GM18519 (cell line): ENCODE results near the gene OTOP2.
"Not testable (repeated sequence)": the region's sequence is repeated elsewhere in the genome, so short reads cannot be mapped to it uniquely, and the experiment has no call there.

Experiments used
- ATAC-seq: cut with Tn5 transposase; IDR thresholded peaks from one replicate; pipeline ENCODE4 v1.9.1; 2021; ENCODE audit warnings: mild to moderate bottlenecking, moderate library complexity; ENCODE audit not compliant: unreplicated experiment, low FRiP score

The OTOP2 gene

DNA sequence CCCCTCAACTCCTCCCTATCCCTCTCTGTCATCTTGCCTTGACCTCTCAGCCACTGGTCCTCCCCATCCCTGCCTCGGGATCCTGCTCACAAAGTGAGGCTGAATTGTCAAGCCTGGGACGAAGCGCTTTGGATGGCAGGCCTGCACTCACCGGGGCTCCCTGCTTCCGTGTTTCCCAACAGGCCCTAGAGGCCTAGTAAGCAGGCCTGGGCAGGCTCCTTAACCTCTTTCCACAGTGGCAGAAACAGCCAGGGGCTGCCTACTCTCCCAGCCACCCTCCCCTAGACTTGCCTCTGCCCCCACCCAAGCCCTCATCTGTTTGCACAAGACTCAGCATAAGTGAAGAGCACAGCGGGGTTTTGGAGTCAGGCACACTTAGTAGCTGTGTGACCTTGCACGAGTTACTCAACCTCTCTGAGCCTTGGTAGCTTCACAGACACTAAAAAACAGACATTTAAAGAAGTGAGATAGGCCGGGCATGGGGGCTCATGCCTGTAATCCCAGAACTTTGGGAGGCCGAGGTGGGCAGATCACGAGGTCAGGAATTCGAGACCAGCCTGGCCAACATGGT, 25.6 kb upstream of the OTOP2 start:
- ATAC-seq: no peak

- ATAC-seq: no peak
Measured at GRCh38 chr17:74900208-74900607, 23.9 kb upstream of the OTOP2 start.

- ATAC-seq: no peak
Measured at GRCh38 chr17:74901353-74902135, 22.5 kb upstream of the OTOP2 start.

GRCh38 chr17:74903034-74903433, 21.0 kb upstream of the OTOP2 start:
- no peak for ATAC-seq

- no peak for ATAC-seq
Measured at GRCh38 chr17:74903671-74904070, 20.4 kb upstream of the OTOP2 start.

DNA sequence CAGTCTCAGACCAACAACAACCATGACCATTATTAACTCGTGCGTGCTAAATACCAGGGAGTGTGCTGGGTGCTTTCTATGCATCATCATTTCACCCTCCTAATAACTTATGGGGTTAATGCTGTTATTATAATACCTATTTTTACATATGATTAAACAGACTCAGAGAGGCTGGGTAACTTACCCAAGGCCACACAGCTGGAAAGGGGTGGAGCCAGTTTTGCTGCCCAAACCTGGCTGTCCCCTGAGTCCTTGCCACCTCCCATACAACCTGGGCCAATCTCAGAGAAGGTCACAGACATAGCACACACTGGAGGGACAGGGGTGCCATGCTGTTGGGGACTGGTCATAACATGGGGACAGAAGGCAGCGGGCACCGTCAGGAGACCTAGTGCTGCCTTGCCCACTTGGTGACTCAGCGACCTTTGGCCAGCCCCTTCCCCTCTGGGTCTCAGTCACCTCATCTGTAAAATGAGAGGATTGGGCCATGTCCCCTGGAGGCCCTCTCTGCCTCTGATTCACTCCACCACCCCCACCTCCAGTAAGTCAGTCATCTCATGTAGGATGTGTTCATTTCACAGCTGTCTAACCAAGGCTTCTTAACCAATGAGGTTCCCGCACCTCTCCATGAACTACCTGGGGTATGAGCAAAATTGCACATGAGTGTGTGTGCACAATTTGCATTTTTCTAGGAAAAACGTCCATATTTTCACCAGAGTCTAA, 19.2 kb upstream of the OTOP2 start:
- no peak for ATAC-seq

DNA sequence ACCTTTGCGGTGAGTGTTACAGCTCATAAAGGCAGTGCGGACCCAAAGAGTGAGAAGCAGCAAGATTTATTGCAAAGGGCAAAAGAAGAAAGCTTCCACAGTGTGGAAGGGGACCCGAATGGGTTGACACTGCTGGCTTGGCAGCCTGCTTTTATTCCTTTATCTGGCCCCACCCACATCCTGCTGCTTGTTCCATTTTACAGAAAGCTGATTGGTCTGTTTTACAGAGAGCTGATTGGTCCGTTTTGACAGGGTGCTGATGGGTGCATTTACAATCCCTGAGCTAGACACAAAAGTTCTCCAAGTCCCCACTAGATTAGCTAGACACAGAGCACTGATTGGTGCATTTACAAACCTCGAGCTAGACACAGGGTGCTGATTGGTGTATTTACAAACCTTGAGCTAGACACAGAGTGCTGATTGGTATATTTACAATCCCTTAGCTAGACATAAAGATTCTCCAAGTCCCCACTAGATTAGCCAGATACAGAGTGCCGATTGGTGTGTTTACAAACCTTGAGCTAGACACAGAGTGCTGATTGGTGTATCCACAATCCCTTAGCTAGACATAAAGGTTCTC, 17.8 kb upstream of the OTOP2 start:
- ATAC-seq: not testable (repeated sequence)

DNA sequence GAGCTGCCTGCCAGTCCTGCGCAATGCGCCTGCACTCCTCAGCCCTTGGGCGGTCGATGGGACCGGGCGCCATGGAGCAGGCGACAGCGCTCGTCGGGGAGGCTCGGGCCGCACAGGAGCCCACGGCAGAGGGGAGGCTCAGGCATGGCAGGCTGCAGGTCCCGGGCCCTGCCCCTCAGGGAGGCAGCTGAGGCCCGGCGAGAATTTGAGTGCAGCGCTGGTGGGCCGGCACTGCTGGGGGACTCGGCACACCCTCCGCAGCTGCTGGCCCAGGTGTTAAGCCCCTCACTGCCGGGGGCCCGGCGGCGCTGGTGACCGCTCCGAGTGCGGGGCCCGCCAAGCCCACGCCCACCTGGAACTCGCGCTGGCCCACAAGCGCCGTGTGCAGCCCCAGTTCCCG, 17.1 kb upstream of the OTOP2 start:
- no peak for ATAC-seq

- ATAC-seq: not testable (repeated sequence)
Measured at GRCh38 chr17:74909097-74909496, 15.0 kb upstream of the OTOP2 start.

DNA sequence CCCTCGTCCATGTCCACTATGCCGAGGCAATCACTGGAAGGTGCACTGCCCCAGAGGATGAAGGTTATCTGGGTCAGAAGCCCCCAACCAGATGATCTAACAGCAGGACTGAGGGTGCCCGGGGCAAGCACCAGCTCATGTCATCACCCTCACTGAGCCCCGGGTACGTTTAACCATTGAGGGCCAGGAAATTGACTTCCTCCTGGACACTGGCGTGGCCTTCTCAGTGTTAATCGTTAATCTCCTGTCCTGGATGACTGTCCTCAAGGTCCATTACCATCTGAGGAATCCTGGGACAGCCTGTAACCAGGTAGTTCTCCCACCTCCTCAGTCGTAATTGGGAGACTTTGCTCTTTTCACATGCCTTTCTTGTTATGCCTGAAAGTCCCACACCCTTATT, 12.7 kb upstream of the OTOP2 start:
- ATAC-seq: not testable (repeated sequence)

DNA sequence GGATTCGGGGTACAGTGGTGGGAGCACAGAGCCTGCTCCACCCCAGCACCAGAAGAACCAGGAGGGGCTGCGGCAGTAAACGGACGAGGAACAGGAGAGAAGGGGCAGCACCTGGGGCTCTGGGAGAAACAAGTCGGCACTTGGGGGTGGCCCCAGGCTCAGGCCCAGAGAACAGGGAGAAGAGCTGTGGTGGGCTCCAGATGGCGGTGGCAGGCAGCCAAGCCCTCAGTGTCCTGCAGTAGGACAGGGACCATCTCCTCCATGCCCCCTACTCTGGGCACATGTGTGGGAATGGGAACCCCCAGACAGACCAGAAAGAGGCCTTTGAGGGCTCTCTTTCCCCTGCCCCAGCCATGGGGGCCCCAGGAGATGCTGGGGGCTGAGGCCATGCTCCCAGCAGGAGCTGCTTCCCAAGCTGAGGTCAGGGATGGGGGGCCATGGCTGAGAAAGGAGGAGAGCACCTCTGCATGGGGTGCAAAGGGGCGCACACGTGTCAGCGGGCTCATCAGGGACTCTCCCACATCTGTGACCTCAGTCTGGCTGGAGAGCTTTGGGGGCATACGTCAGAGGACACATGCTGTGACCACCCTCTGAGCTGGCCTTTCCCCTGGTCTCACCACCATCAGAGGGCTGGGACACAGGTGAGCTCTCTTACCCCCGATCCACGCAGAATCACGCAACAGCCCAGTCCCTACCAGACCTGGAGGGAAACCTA, 7.8 kb upstream of the OTOP2 start:
- no peak for ATAC-seq

DNA sequence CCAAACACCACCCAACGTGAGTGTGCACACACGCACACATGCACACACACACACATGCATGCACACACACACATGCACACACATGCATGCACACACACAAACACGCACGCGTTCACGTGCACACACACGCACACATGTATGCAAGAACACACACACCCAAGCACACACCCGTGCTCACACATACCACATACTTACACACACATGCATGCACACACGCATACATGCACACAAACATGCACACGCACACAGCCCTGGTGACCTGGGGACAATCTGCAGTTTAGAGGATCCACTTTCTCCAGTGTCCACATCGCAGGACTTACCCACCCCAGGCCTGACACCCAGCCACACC, 7.2 kb upstream of the OTOP2 start:
- no peak for ATAC-seq

DNA sequence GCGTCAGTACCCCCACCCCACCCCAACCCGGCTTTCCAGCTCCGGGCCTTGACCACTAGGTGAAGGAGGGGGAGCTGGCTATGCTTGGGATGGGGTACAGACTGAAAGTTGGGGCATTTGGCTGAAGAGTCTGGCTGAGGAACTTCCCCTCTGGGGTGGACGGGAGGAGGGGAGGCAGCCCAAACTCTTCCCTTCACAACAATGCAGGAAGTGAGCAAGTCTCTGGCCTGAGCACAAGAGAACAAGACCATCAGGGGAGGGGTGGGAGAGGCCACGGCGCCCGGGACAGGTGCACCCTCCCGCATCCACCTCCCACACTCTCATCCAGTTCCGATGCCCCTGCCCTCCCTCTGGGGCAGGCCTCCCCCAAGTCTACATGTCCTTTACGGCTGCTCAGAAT, 6.6 kb upstream of the OTOP2 start:
- no peak for ATAC-seq

DNA sequence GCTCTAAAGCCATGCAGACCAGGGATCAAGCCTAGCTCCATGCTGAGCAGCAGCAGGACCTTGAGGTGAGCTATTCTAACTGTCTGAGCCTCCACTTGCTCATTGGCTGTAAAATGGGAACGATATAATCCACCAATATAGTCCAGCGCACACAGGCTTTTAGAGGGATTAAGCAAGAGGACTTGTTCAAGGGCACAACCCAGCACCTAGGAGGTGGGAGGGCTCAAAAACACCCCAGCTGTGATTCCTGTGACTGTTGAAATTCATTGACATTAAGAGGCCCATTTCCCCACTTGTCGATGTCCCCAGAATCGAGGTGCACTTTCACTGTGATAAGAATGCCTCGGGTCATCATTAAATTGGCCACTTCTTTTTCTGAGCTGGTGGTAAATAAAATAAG, 5.2 kb upstream of the OTOP2 start:
- no peak for ATAC-seq

DNA sequence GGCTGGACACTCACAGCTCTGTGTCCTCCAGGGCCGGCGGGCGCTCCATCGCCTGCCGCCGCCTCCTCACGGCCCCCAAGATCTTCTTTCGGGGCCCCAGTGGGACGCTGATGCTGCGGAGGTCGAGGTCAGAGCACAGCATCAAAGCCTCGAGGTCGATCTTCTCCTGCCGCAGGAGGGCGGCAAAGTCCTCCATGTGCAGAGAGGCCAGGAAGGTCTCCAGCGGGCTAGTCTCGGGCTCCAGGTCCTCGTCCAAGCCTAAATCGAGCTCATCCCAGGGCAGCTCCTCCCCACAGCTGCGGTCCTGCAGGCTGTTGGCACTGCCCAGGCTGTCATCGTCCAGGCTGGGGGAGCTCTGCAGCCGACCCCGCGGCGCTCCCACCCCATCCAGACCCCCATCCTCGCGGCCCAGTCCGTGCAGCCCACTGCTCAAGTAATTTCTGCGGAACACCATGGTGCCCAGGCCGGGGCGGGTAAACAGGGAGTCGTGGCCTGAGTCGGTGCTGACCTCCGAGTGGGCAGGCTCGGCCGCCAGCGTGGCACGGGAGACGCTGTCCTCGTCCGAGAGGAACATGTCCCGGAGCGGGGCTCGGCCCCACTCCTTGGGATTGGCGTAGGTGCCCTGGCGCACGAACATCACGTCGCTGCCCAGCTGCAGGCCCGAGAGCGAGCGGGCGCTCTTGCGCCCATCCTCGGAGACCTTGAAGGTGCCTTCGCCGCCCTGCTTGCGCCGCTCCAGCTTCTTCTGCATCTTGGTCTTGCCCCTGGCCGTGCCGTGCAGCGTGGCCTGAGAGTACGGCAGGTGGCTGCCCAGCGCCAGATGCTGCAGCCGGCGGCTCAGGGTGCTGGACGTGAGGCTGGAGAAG, 4.4 kb upstream of the OTOP2 start:
- no peak for ATAC-seq

DNA sequence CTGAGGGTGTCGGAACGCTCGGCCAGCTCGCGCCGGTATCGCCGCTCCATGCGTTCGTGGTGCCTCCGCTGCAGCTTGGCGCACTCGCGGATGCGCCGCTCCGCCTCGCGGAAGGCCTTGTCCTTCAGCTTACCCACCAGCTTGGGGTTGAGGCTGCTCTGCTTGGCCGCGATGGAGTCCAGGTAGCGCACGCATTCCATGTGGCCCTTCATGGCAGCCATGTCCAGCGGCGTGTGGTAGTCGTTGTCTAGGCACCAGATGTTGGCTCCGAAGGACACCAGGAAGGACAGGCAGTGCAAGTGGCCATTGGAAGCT, 3.8 kb upstream of the OTOP2 start:
- ATAC-seq: no peak

DNA sequence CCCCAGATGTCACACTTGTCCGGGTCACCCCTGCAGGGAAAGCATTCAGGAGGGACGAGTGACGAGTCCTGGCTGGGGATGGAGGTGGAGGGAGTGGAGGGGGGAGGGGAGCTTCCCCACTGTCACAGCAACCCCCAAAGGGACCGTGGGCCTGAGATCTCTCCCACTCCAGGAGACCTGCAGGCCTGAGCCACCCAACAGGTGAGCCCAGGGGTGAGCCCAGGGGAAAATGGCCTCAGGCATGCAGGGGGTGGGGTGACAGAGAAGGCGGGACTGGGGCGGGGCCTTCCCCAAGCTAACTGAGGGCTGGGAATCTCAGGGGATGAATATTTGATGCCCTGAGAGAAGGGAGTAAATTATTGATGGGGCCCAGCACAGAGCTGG, 3.4 kb upstream of the OTOP2 start:
- no peak for ATAC-seq

- no peak for ATAC-seq
Measured at GRCh38 chr17:74921026-74921681, 2.9 kb upstream of the OTOP2 start.

GRCh38 chr17:74921769-74922168, 2.3 kb upstream of the OTOP2 start:
- ATAC-seq: no peak

DNA sequence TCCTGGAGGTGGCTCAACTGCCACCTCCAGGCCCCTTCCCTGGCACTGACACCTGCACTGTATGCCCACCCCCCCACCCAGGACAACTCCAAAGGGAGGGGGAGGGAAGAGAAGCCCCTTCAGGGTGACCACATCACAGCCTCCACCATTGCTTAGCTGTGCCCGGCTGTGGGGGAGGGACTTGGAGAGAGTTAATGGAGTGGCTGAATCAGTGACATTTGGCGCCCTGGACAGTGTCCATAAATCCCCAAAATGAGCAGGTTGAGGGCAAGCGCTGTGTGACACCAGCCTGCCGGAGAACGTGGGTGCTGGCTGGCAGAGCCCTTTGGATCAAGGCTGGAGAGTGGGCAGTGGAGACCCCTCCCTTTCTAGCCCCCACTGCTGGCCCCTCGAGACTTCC, 1.9 kb upstream of the OTOP2 start:
- ATAC-seq: no peak
